A673 (cell line): ENCODE results near the gene CX3CR1. TPM values are rescaled to one million over a fixed set of nuclear protein-coding genes. Genes with fewer than 3 reads are reported as not detected.

Source experiments
- BruUV-seq: library from RNA; stranded (reverse); fragments of 400-500 nt; replicated peaks from 2 replicates; lab custom pipeline; 2021; lab: Mats Ljungman, UMichigan
- CTCF ChIA-PET: fragments of 300-600 bp; sonication (Branson Sonifier 250); formaldehyde crosslinking; loops from one replicate; lab custom pipeline; 2022; ENCODE audit warnings: antibody characterized with exemption; lab: Charles Lee
- POLR2A ChIA-PET: fragments of 300-600 bp; sonication (Branson Sonifier 250); formaldehyde crosslinking; loops from one replicate; lab custom pipeline; 2022; ENCODE audit warnings: antibody characterized with exemption; ENCODE audit not compliant: low non-redundant PET; lab: Charles Lee
- DNase-seq: peaks from one replicate; pipeline ENCODE4 v3.0.0-alpha.2; 2015; ENCODE audit warnings: low spot score
- H3K27ac ChIP-seq: fragments of 200-600 bp; sonication (generic); 2 replicates; pipeline ENCODE4 v1.5.1; 2016; ENCODE audit warnings: mixed run types, low read depth, mild to moderate bottlenecking, mixed read lengths, antibody characterized with exemption, low read length; ENCODE audit not compliant: poor library complexity, severe bottlenecking
- H3K27me3 ChIP-seq: fragments of 200-600 bp; sonication (generic); replicated peaks from 2 replicates; pipeline ENCODE4 v1.6.1; 2017; ENCODE audit warnings: mixed run types, low read depth, mild to moderate bottlenecking, mixed read lengths, antibody characterized with exemption, low read length; ENCODE audit not compliant: insufficient read depth, poor library complexity
- H3K36me3 ChIP-seq: fragments of 200-600 bp; sonication (generic); 2 replicates; pipeline ENCODE4 v1.6.1; 2016; ENCODE audit warnings: mixed run types, mild to moderate bottlenecking, mixed read lengths, antibody characterized with exemption, low read length; ENCODE audit not compliant: insufficient read depth, poor library complexity, severe bottlenecking
- H3K4me1 ChIP-seq: fragments of 200-600 bp; sonication (generic); 2 replicates; pipeline ENCODE4 v1.6.1; 2017; ENCODE audit warnings: mixed run types, mild to moderate bottlenecking, mixed read lengths, antibody characterized with exemption, low read length; ENCODE audit not compliant: insufficient read depth, poor library complexity, severe bottlenecking
- H3K4me3 ChIP-seq: fragments of 200-600 bp; sonication (generic); 2 replicates; pipeline ENCODE4 v1.5.1; 2016; ENCODE audit warnings: low read depth, mixed run types, mild to moderate bottlenecking, mixed read lengths, low read length; ENCODE audit not compliant: poor library complexity, severe bottlenecking
- H3K9me3 ChIP-seq: fragments of 200-600 bp; sonication (generic); 2 replicates; pipeline ENCODE4 v1.6.1; 2016; ENCODE audit warnings: mixed run types, low read depth, mild to moderate bottlenecking, mixed read lengths, antibody characterized with exemption, low read length; ENCODE audit not compliant: poor library complexity, severe bottlenecking
- CTCF ChIP-seq: fragments of 300-800, 200-600 bp; sonication (generic); conservative IDR thresholded peaks from 2 replicates; pipeline ENCODE4 v1.5.1; 2017; ENCODE audit warnings: low read depth, mild to moderate bottlenecking, antibody characterized with exemption, low read length, moderate library complexity, mixed read lengths
- EZH2 ChIP-seq: fragments of 200-600 bp; sonication (generic); IDR thresholded peaks from 2 replicates; pipeline ENCODE4 v1.6.1; 2017; ENCODE audit warnings: borderline replicate concordance, low read depth, mild to moderate bottlenecking, mixed read lengths, antibody characterized with exemption, low read length; ENCODE audit not compliant: poor library complexity, severe bottlenecking
- intact Hi-C: fragments of 100-400 bp; cut with micrococcal nuclease; formaldehyde crosslinking; loops from one replicate; pipeline ENCODE4 v1.10.0; 2022; ENCODE audit not compliant: unreplicated experiment
- total RNA-seq: library from RNA; stranded (reverse); gene quantifications from 2 replicates; pipeline ENCODE4 v1.2.3, GENCODE V29; 2021

The CX3CR1 gene
- total RNA-seq, 1 experiment from 2014 or later, result not detected

GRCh38 chr3:39260318-39260717 lies 19.5 kb downstream of the CX3CR1 start:
- Histone ChIP-seq H3K4me1 (no peaks in the 10 kb centered on the region), H3K27me3 (peaks cover 4% of the 10 kb centered on the region), H3K4me3 (no peak overlapping the region), H3K9me3 (no peaks in the 10 kb centered on the region), H3K36me3 (no peaks in the 10 kb centered on the region), H3K27ac (no peak overlapping the region)
- ChIA-PET CTCF (no interaction called here), POLR2A (no interaction called here)
- no peak for TF ChIP-seq EZH2
- TF ChIP-seq CTCF, result no peak
- BruUV-seq, result no TSS peak
- intact Hi-C loops, result no loop called here
- DNase-seq, result no peak

GRCh38 chr3:39255503-39256325 lies 24.1 kb downstream of the CX3CR1 start:
- no peaks in the 10 kb centered on the region for H3K36me3 ChIP-seq
- no peaks in the 10 kb centered on the region for H3K4me1 ChIP-seq
- no peak overlapping the region for H3K4me3 ChIP-seq
- intact Hi-C loops, result loop anchor here (5.0 kb wide), 1 partner anchor 43 kb away; no protein-coding TSS in a partner anchor
- ChIA-PET POLR2A (no interaction called here), CTCF (no interaction called here)
- no peak for DNase-seq
- BruUV-seq, result no TSS peak
- no peak overlapping the region for H3K27ac ChIP-seq
- TF ChIP-seq EZH2 (no peak), CTCF (no peak)
- H3K9me3 ChIP-seq, result no peaks in the 10 kb centered on the region
- no peaks in the 10 kb centered on the region for H3K27me3 ChIP-seq

GRCh38 chr3:39254806-39255449 lies 24.9 kb downstream of the CX3CR1 start:
- CTCF ChIA-PET, result no interaction called here
- H3K27ac ChIP-seq, result no peak overlapping the region

More at GRCh38 chr3:39254806-39255449, 24.9 kb downstream of the CX3CR1 start:
- intact Hi-C loops, result loop anchor here (5.0 kb wide), 1 partner anchor 43 kb away; no protein-coding TSS in a partner anchor
- no peak for TF ChIP-seq EZH2
- TF ChIP-seq CTCF, result no peak
- no TSS peak for BruUV-seq
- Histone ChIP-seq H3K9me3 (no peaks in the 10 kb centered on the region), H3K4me3 (no peak overlapping the region), H3K4me1 (no peaks in the 10 kb centered on the region), H3K27me3 (no peaks in the 10 kb centered on the region), H3K36me3 (no peaks in the 10 kb centered on the region)
- POLR2A ChIA-PET, result no interaction called here
- DNase-seq, result peak; percentile 3
